ENCODE measurements around the gene ZDHHC5. TPM values are rescaled to one million over a fixed set of nuclear protein-coding genes. Genes with fewer than 3 reads are reported as not detected.
A peak's percentile ranks its signal among the peaks of the same experiment; 100 is the strongest.

The ZDHHC5 gene
- total and polyA plus RNA-seq, 4 donors, result 22.5 to 34.3 (median 27.3) TPM

GRCh38 chr11:57641011-57641807, 26.7 kb upstream of the ZDHHC5 start:
- Histone ChIP-seq H3K4me3 (ENCODE audit: low read depth, low read length) (no peak overlapping the region), H3K27ac (ENCODE audit: low read depth, low read length) (peak overlapping the region; percentile 2), H3K9me3 (ENCODE audit: control insufficient read depth, insufficient read depth, low read length) (no peaks in the 10 kb centered on the region), H3K36me3 (ENCODE audit: control insufficient read depth, insufficient read depth, low read length) (no peaks in the 10 kb centered on the region), H3K27me3 (ENCODE audit: control insufficient read depth, insufficient read depth, low read length) (peaks cover 2% of the 10 kb centered on the region), H3K4me1 (ENCODE audit: control insufficient read depth, insufficient read depth, low read length) (peaks cover 50% of the 10 kb centered on the region)
- DNase-seq (ENCODE audit: low read depth in 4 of 6, low spot score in 6 of 6), result peak in 2 of 6 donors; percentile 77 to 85
- WGBS (ENCODE audit: insufficient coverage), result 27% methylated on average over 6 of the region's 7 CpGs

GRCh38 chr11:57643802-57644201, 24.1 kb upstream of the ZDHHC5 start:
- Histone ChIP-seq H3K4me3 (ENCODE audit: low read depth, low read length) (no peak overlapping the region), H3K9me3 (ENCODE audit: control insufficient read depth, insufficient read depth, low read length) (no peaks in the 10 kb centered on the region), H3K4me1 (ENCODE audit: control insufficient read depth, insufficient read depth, low read length) (peaks cover 67% of the 10 kb centered on the region), H3K36me3 (ENCODE audit: control insufficient read depth, insufficient read depth, low read length) (no peaks in the 10 kb centered on the region), H3K27ac (ENCODE audit: low read depth, low read length) (no peak overlapping the region), H3K27me3 (ENCODE audit: control insufficient read depth, insufficient read depth, low read length) (peaks cover 26% of the 10 kb centered on the region)
- no peak for DNase-seq (ENCODE audit: low read depth in 4 of 6, low spot score in 6 of 6)
- 75% methylated on average over 3 of the region's 3 CpGs for WGBS (ENCODE audit: insufficient coverage)

- peaks cover 34% of the 10 kb centered on the region for H3K27me3 ChIP-seq (ENCODE audit: control insufficient read depth, insufficient read depth, low read length)
- H3K4me1 ChIP-seq (ENCODE audit: control insufficient read depth, insufficient read depth, low read length), result peaks cover 65% of the 10 kb centered on the region
- DNase-seq (ENCODE audit: low read depth in 4 of 6, low spot score in 6 of 6), result peak in 3 of 6 donors; percentile 73 to 93 (median 90)
- H3K9me3 ChIP-seq (ENCODE audit: control insufficient read depth, insufficient read depth, low read length), result no peaks in the 10 kb centered on the region
- no peak overlapping the region for H3K4me3 ChIP-seq (ENCODE audit: low read depth, low read length)
- WGBS (ENCODE audit: insufficient coverage), result 20% methylated on average over 9 of the region's 17 CpGs
- peak overlapping the region; percentile 61 for H3K27ac ChIP-seq (ENCODE audit: low read depth, low read length)
- no peaks in the 10 kb centered on the region for H3K36me3 ChIP-seq (ENCODE audit: control insufficient read depth, insufficient read depth, low read length)
Observed at GRCh38 chr11:57644748-57645688, 22.9 kb upstream of the ZDHHC5 start.

GRCh38 chr11:57645689-57646085, 22.2 kb upstream of the ZDHHC5 start:
- H3K27ac ChIP-seq (ENCODE audit: low read depth, low read length), result peak overlapping the region; percentile 61
- no peaks in the 10 kb centered on the region for H3K36me3 ChIP-seq (ENCODE audit: control insufficient read depth, insufficient read depth, low read length)
- WGBS (ENCODE audit: insufficient coverage), result 15% methylated on average over 3 of the region's 5 CpGs
- H3K4me1 ChIP-seq (ENCODE audit: control insufficient read depth, insufficient read depth, low read length), result peaks cover 60% of the 10 kb centered on the region
- peak in 1 of 6 donors; percentile 5 for DNase-seq (ENCODE audit: low read depth in 4 of 6, low spot score in 6 of 6)
- no peak overlapping the region for H3K4me3 ChIP-seq (ENCODE audit: low read depth, low read length)
- H3K9me3 ChIP-seq (ENCODE audit: control insufficient read depth, insufficient read depth, low read length), result no peaks in the 10 kb centered on the region
- H3K27me3 ChIP-seq (ENCODE audit: control insufficient read depth, insufficient read depth, low read length), result peaks cover 37% of the 10 kb centered on the region

GRCh38 chr11:57646194-57646798, 21.6 kb upstream of the ZDHHC5 start:
- no peaks in the 10 kb centered on the region for H3K9me3 ChIP-seq (ENCODE audit: control insufficient read depth, insufficient read depth, low read length)
- H3K4me3 ChIP-seq (ENCODE audit: low read depth, low read length), result no peak overlapping the region
- peak in 1 of 6 donors; percentile 7 for DNase-seq (ENCODE audit: low read depth in 4 of 6, low spot score in 6 of 6)
- 30% methylated on average over 7 of the region's 10 CpGs for WGBS (ENCODE audit: insufficient coverage)
- H3K36me3 ChIP-seq (ENCODE audit: control insufficient read depth, insufficient read depth, low read length), result no peaks in the 10 kb centered on the region
- no peak overlapping the region for H3K27ac ChIP-seq (ENCODE audit: low read depth, low read length)
- H3K27me3 ChIP-seq (ENCODE audit: control insufficient read depth, insufficient read depth, low read length), result peaks cover 37% of the 10 kb centered on the region
- peaks cover 54% of the 10 kb centered on the region for H3K4me1 ChIP-seq (ENCODE audit: control insufficient read depth, insufficient read depth, low read length)

GRCh38 chr11:57646799-57647303, 21.1 kb upstream of the ZDHHC5 start:
- no peaks in the 10 kb centered on the region for H3K36me3 ChIP-seq (ENCODE audit: control insufficient read depth, insufficient read depth, low read length)
- peaks cover 37% of the 10 kb centered on the region for H3K27me3 ChIP-seq (ENCODE audit: control insufficient read depth, insufficient read depth, low read length)
- peak in 2 of 6 donors; percentile 32 to 62 for DNase-seq (ENCODE audit: low read depth in 4 of 6, low spot score in 6 of 6)
- H3K27ac ChIP-seq (ENCODE audit: low read depth, low read length), result no peak overlapping the region
- H3K9me3 ChIP-seq (ENCODE audit: control insufficient read depth, insufficient read depth, low read length), result no peaks in the 10 kb centered on the region
- H3K4me1 ChIP-seq (ENCODE audit: control insufficient read depth, insufficient read depth, low read length), result peaks cover 54% of the 10 kb centered on the region
- H3K4me3 ChIP-seq (ENCODE audit: low read depth, low read length), result peak overlapping the region; percentile 4
- WGBS (ENCODE audit: insufficient coverage), result 3% methylated on average over 22 of the region's 23 CpGs

- Histone ChIP-seq H3K27me3 (ENCODE audit: control insufficient read depth, insufficient read depth, low read length) (peaks cover 37% of the 10 kb centered on the region), H3K4me3 (ENCODE audit: low read depth, low read length) (peak overlapping the region; percentile 4), H3K9me3 (ENCODE audit: control insufficient read depth, insufficient read depth, low read length) (no peaks in the 10 kb centered on the region), H3K36me3 (ENCODE audit: control insufficient read depth, insufficient read depth, low read length) (no peaks in the 10 kb centered on the region), H3K27ac (ENCODE audit: low read depth, low read length) (no peak overlapping the region), H3K4me1 (ENCODE audit: control insufficient read depth, insufficient read depth, low read length) (peaks cover 54% of the 10 kb centered on the region)
- DNase-seq (ENCODE audit: low read depth in 4 of 6, low spot score in 6 of 6), result peak in 2 of 6 donors; percentile 71 to 74
- WGBS (ENCODE audit: insufficient coverage), result under 1% methylated on average over 9 of the region's 10 CpGs
Observed at GRCh38 chr11:57647372-57647771, 20.5 kb upstream of the ZDHHC5 start.

GRCh38 chr11:57647960-57648800, 19.7 kb upstream of the ZDHHC5 start:
- Histone ChIP-seq H3K9me3 (ENCODE audit: control insufficient read depth, insufficient read depth, low read length) (no peaks in the 10 kb centered on the region), H3K4me1 (ENCODE audit: control insufficient read depth, insufficient read depth, low read length) (peaks cover 54% of the 10 kb centered on the region), H3K4me3 (ENCODE audit: low read depth, low read length) (peak overlapping the region; percentile 52), H3K27me3 (ENCODE audit: control insufficient read depth, insufficient read depth, low read length) (peaks cover 37% of the 10 kb centered on the region), H3K27ac (ENCODE audit: low read depth, low read length) (peak overlapping the region; percentile 47), H3K36me3 (ENCODE audit: control insufficient read depth, insufficient read depth, low read length) (no peaks in the 10 kb centered on the region)
- peak in 2 of 6 donors; percentile 63 to 66 for DNase-seq (ENCODE audit: low read depth in 4 of 6, low spot score in 6 of 6)
- WGBS (ENCODE audit: insufficient coverage), result 3% methylated on average over 11 of the region's 13 CpGs

All from spinal cord (tissue), 10 donors.